Measurements from ENCODE around the gene OR2T35.

OR2T35 gene

DNA sequence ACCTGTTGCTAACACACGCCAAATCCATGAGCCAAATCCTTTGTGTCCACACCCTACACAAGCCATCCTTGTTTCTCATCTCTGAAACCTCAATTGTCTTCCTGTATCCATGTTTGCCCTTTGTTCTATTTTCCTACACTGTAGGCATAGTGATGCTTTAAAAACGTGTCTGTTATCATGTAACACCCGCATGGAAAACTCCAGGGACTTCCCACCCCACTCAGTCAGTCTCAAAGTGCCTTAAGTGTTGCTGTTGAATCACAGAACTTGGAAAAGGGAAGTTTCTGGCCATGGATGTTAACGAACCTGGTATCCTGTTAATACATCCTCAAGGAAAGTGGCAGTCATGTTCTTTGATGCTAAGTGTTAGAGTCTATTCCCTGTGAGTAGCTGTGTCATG is 19.9 kb downstream of the OR2T35 start:
- TF ChIP-seq, protein P1, sequence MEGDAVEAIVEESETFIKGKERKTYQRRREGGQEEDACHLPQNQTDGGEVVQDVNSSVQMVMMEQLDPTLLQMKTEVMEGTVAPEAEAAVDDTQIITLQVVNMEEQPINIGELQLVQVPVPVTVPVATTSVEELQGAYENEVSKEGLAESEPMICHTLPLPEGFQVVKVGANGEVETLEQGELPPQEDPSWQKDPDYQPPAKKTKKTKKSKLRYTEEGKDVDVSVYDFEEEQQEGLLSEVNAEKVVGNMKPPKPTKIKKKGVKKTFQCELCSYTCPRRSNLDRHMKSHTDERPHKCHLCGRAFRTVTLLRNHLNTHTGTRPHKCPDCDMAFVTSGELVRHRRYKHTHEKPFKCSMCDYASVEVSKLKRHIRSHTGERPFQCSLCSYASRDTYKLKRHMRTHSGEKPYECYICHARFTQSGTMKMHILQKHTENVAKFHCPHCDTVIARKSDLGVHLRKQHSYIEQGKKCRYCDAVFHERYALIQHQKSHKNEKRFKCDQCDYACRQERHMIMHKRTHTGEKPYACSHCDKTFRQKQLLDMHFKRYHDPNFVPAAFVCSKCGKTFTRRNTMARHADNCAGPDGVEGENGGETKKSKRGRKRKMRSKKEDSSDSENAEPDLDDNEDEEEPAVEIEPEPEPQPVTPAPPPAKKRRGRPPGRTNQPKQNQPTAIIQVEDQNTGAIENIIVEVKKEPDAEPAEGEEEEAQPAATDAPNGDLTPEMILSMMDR (IDR thresholded peaks at IDR 0.05; ENCODE audit: low read depth, low read length, missing control alignments): no peak
- DNase-seq (ENCODE audit: low read depth): no peak
- no peak overlapping the region for H3K4me3 ChIP-seq (ENCODE audit: low read depth, low read length)

DNA sequence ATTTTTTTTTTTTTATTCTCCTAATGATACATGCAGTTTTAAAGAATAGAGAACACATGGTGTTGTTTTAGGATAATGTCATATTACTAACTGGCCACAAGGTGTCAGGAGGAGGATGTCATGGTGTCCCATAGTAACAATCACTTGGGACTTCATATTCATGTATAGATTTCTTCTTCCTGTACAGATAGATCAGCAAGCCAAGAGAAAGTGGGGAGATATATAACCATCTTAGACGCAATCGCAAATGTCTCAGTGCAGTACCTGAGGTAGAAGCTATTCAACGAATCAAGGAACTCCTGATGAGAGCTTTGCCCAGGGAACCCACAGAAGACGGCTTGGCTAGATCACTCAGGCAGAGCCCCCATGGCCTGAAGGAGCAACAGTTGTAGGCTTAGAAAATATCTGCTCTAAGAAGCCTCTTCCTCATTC is 22.5 kb downstream of the OR2T35 start:
- H3K4me3 ChIP-seq (ENCODE audit: low read depth, low read length): no peak overlapping the region
- TF ChIP-seq, protein P1 (IDR thresholded peaks at IDR 0.05; ENCODE audit: low read depth, low read length, missing control alignments): peak; percentile 40
- DNase-seq (ENCODE audit: low read depth): peak; percentile 49

DNA sequence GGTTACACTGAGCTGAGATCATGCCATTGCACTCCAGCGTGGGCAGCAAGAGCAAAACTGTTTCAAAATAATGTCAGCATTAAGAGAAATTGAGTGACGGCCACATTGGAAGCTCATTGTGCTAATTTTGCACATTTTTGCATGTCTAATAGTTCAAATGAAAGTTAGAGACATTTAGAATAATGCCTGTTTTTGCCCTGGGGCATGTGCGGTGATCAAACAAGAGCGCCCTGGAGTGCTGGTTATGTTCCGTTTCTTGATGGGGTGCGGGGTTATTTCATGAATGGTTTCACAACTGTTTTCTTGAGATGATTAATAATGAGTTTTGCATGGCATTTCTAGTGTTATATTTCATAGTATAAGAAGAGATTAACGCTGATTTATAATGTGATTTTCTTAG is 23.3 kb downstream of the OR2T35 start:
- H3K4me3 ChIP-seq (ENCODE audit: low read depth, low read length): no peak overlapping the region
- TF ChIP-seq, protein P1 (IDR thresholded peaks at IDR 0.05; ENCODE audit: low read depth, low read length, missing control alignments): no peak
- no peak for DNase-seq (ENCODE audit: low read depth)

DNA sequence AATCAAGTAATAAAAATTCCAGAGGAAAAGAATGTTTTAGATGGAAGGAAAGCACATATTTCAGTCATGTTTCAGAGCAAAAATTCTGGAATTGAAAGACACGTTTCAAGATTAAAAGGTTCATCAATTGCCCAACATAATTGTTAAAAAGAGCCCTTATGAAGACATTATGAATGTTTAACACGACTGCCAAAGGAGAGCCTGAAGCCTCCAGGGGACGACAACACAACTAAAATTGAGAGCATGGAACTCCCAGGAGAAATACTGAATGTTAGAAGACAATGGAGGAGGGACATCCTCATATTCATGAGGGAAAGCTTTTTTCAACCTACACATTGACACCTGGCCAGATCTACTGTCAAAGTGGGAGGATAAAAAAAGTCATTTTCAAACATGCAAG is 26.2 kb downstream of the OR2T35 start:
- DNase-seq (ENCODE audit: low read depth): no peak
- TF ChIP-seq, protein P1 (IDR thresholded peaks at IDR 0.05; ENCODE audit: low read depth, low read length, missing control alignments): peak; percentile 75
- no peak overlapping the region for H3K4me3 ChIP-seq (ENCODE audit: low read depth, low read length)

DNA sequence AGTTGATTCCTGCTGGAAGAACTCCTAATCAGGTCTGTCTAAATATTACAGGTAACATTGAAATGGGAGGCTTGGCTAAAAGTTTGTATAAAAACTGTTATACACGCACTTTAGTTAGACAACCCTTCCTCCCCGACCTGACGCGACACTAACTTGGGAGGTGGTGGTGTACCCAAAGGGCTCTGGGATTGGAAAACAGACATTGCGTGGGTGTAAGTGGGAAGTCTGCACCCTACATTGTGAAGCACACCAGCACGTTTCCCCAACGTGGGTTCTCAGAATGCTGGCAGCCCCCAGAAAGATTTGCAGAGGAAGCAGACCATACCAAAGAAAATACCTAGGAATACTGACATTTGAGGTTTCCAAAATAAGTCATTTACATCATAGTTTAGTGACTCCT is 27.0 kb downstream of the OR2T35 start:
- TF ChIP-seq, protein P1 (IDR thresholded peaks at IDR 0.05; ENCODE audit: low read depth, low read length, missing control alignments): no peak
- no peak for DNase-seq (ENCODE audit: low read depth)
- H3K4me3 ChIP-seq (ENCODE audit: low read depth, low read length): no peak overlapping the region

DNA sequence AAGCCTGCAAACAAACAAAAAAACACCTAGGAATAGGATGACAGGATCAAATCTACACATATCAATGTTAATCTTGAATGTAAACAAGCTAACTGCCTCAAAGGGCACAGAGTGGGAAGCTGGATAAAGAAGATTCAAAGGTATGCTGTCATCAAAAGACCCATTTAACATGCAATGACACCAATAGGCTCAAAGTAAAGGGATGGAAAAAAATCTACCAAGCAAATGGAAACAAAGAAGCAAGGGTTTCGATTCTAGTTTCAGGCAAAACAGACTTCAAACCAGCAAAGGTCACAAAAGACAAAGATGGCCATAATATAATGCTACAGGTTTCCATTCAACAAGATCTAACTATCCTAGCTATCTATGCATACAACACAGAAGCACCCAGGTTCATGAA is 31.3 kb downstream of the OR2T35 start:
- TF ChIP-seq, protein P1 (IDR thresholded peaks at IDR 0.05; ENCODE audit: low read depth, low read length, missing control alignments): no peak
- DNase-seq (ENCODE audit: low read depth): no peak

DNA sequence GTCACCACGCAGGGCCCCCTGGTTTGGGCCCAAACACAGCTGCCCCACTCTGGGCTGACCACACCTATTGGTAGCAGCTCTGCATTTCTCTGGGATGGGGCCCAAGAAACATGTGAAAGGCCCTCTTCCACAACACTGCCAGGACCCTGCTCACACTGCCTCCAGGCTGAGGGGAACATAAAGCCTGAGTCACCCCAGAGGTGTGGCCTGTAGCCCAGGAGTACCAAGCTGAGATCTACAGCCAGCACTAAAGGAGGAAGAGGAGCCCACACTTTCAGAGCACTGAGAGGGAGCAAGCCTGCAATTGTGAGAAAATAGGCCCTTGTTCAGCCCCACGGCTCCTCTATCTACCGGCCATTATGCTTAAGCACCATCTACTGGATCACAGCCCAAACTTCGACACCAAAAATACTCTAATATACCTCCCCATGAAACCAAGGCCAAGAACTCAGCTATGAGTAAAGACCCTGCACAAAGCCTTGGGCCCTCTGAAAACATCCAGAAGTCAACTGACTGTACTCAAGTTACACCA is 33.1 kb downstream of the OR2T35 start:
- no peak for DNase-seq (ENCODE audit: low read depth)
- H3K4me3 ChIP-seq (ENCODE audit: low read depth, low read length): no peak overlapping the region
- TF ChIP-seq, protein P1 (IDR thresholded peaks at IDR 0.05; ENCODE audit: low read depth, low read length, missing control alignments): no peak

More for the DNA sequence above, 31.3 kb downstream of the OR2T35 start:
- H3K4me3 ChIP-seq (ENCODE audit: low read depth, low read length): no peak overlapping the region

All from GM12864 (cell line).